HG03060 (cell line): ENCODE measurements around the gene DR1.
"Not testable (repeated sequence)": the region's sequence is repeated elsewhere in the genome, so short reads cannot be mapped to it uniquely, and the experiment has no call there.

Experiments
- ATAC-seq: cut with Tn5 transposase; IDR thresholded peaks from one replicate; pipeline ENCODE4 v1.9.1; 2021; ENCODE audit warnings: low read depth, moderate number of reproducible peaks; ENCODE audit not compliant: unreplicated experiment

Gene DR1

GRCh38 chr1:93339171-93339697 is 6.5 kb upstream of the DR1 start:
- ATAC-seq, result no peak

DNA sequence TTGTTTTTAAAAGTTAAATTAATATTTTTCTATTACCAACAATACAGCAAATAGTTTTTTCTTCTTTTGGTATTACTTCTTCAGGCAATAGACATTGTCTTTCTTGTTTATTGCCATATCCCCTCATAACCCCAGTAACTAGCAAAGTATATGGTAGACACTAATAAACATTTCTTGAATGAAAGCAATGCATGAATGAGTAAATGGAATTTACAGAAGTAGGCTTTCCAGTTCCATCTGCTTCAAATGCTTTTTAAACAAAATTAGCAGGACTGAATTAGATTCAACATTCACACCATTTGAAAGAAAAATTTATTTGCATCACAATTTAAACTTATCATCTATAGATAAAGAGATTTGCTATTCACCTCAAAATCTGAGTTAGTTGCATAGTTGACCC is 5.6 kb upstream of the DR1 start:
- ATAC-seq, result no peak

- no peak for ATAC-seq
These were observed 1.2 kb upstream of the DR1 start for GRCh38 chr1:93344484-93344883.

GRCh38 chr1:93344886-93345632 is 648 bp upstream of the DR1 start:
- ATAC-seq, result no peak

DNA sequence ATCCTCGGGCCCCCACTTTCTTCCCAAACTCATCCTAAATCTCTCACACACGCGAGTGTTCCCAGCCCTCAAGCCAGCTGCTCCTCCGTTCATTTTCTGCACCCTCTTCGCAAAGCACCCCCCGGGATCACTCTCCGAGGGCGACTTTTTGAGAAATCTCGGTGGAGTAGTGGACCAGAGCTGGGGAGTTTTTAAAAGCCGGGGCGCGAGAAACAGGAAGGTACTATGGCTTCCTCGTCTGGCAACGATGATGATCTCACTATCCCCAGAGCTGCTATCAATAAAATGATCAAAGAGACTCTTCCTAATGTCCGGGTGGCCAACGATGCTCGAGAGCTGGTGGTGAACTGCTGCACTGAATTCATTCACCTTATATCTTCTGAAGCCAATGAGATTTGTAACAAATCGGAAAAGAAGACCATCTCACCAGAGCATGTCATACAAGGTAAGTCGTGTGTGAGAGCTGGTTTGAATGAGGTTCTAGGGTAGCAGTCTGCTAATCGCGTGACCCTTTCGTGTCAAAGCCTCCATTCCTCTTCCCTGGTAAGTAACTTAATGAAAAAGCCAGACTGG is 800 bp downstream of the DR1 start:
- peak; percentile 14 for ATAC-seq

GRCh38 chr1:93347334-93347899 is 1.7 kb downstream of the DR1 start:
- no peak for ATAC-seq

GRCh38 chr1:93348104-93348728 is 2.5 kb downstream of the DR1 start:
- no peak for ATAC-seq

DNA sequence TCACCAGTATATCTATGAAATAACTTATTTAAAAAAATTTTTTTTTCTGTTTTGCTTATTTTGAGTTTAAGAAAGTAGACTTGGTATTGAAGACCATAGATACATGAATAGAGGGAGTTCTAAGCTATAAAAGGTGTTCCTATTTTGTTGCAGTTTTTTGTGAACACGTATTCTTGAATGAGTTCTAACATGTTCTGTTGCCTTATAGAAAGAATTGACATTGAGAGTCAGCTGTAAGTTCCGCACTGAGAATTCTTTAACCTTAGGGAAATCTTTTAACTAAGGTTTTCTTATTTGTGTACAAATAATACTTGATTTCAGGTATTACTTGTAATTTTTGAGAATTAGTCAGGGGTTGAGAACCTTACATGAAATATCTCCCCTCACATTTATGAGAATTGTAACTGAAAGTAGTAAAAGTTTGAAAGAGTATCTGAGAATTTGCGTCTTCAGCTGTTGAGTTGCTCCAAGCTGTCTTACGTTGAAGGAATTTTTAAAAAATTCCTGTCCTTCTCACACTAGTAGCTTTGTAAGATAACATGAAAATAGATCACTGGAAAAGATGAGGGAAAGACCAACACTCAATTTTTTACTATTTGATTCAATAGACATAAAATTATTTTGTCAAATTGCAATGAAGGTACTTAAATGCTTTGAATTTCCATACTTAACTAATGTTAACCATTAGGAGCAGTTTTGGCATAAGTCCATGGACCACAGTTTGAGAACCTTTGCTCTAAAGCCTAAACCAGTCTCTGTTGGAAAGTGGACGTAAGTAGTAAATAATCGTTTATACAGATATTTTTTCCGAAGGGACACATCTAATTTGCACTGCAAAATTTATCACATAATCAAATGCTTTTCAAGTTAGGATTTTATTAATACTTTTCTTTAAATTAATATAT is 3.8 kb downstream of the DR1 start:
- no peak for ATAC-seq

- ATAC-seq, result no peak
These were observed 4.6 kb downstream of the DR1 start for GRCh38 chr1:93350322-93350721.

- no peak for ATAC-seq
These were observed 5.2 kb downstream of the DR1 start for GRCh38 chr1:93350875-93351274.

- ATAC-seq, result not testable (repeated sequence)
These were observed 5.6 kb downstream of the DR1 start for GRCh38 chr1:93351346-93351745.

DNA sequence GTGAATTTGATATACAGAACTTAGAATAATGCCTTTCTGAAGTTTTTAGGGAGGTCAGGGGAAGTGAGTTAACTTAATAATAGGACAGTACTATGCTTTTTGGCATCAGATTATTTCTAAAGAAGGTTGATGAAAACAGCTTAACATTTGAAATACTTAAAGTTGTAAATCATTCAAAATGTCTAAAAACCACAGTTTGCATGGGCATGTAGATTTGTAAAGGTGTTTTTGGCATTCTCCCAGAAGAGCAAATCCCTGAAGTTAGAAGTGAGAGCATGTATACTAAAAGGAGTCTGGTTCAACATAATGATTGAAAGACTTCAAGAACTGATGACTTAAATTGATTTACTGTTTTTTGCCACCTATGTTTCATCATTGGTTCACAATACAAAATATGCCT is 6.7 kb downstream of the DR1 start:
- no peak for ATAC-seq

DNA sequence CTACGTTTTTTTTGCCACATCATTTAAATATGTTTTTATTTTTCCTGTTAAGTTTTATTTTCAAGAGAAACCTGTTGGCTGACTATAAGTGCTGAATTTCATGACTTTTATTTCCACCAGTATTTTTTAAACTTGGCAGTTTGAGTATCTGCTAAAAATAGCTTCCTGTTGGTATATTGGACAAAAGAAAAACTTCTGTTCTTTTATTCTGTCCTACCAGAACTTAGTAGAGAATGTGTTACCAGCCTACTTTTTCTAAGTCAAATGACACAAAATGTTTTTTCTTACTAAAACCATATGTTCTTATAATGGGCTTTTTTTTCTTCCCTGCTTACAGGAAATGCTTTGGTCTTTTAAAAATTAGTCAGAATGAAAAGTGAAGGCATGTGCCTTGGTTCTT is 7.6 kb downstream of the DR1 start:
- ATAC-seq, result no peak

- ATAC-seq, result no peak
These were observed 9.0 kb downstream of the DR1 start for GRCh38 chr1:93354749-93355148.

- no peak for ATAC-seq
These were observed 11.5 kb downstream of the DR1 start for GRCh38 chr1:93357242-93357641.

DNA sequence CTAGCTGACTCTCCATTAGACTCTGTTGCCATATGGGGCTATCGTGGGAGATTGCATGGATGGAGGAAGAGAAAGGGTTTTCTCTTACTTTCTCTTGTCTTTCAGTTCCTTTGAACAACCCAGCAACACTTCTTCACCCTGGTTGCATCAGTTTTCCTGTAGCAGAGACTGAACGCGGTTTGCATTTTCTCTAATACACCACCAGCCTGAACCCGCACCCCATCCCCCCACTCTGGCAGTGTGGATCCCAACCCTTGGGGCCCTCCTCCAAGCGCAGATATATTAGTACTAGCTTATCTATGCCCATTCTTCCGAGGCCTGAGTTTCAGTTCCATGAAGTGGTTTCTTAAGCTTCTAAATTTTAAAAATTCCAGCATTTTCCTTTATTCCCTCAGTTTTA is 12.6 kb downstream of the DR1 start:
- ATAC-seq, result no peak

GRCh38 chr1:93360111-93360510 is 14.4 kb downstream of the DR1 start:
- no peak for ATAC-seq

- ATAC-seq, result no peak
These were observed 16.5 kb downstream of the DR1 start for GRCh38 chr1:93362237-93362636.

GRCh38 chr1:93365813-93366212 is 20.1 kb downstream of the DR1 start:
- ATAC-seq, result no peak

- ATAC-seq, result no peak
These were observed 24.0 kb downstream of the DR1 start for GRCh38 chr1:93369734-93370133.
